SH-SY5Y (cell line): ENCODE results near the gene COL20A1.

Experiments
- GATA2 ChIP-seq: IDR thresholded peaks from 2 replicates; pipeline ENCODE4 v1.6.1; 2011; ENCODE audit warnings: mild to moderate bottlenecking, low read depth, low read length
- GATA3 ChIP-seq: IDR thresholded peaks from 2 replicates; pipeline ENCODE4 v1.6.1; 2011; ENCODE audit warnings: low read depth, mild to moderate bottlenecking, low read length, moderate library complexity

COL20A1 gene

DNA sequence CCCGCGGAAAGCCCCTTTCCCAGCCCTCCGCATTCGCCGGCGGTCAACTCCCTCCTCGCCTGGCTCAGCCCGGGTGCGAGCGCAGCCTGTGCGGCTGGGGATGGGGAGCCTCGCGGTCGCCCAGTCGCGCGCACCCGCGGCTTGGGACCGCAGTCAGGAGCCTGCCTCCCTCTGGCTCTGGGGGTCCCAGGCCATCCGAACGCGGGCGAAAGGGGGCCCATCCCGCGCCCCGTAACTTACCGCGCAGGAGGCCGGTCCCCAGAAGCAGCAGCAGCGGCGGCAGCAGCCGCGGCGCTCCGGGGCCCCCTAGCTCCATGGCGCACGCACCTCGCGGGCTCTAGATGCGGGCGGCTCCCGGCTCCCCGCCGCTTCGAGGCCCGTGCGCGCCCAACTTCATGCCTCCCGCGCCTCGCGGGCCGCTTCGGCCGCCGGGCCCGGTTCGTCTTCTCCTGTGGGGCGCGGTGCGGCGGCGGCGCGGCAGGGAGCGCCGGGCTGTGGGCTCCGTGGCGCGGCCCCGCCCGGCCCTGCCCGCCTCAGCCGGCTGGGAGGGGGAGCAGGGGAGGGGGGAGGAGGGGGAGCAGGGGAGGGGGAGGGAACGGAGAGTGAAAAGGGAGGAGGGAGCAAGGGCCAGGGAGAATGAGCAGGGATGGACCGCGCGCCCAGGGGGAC lies 68.0 kb downstream of the COL20A1 start, which contains the start of gene CHRNA4:
Gene CHRNA4, minus strand, starts transcription at position 500 of the 669 bp plus-strand sequence. Its CDS starts 184 bp downstream, at position 316.
- TF ChIP-seq GATA3: no peak
- no peak for TF ChIP-seq GATA2

DNA sequence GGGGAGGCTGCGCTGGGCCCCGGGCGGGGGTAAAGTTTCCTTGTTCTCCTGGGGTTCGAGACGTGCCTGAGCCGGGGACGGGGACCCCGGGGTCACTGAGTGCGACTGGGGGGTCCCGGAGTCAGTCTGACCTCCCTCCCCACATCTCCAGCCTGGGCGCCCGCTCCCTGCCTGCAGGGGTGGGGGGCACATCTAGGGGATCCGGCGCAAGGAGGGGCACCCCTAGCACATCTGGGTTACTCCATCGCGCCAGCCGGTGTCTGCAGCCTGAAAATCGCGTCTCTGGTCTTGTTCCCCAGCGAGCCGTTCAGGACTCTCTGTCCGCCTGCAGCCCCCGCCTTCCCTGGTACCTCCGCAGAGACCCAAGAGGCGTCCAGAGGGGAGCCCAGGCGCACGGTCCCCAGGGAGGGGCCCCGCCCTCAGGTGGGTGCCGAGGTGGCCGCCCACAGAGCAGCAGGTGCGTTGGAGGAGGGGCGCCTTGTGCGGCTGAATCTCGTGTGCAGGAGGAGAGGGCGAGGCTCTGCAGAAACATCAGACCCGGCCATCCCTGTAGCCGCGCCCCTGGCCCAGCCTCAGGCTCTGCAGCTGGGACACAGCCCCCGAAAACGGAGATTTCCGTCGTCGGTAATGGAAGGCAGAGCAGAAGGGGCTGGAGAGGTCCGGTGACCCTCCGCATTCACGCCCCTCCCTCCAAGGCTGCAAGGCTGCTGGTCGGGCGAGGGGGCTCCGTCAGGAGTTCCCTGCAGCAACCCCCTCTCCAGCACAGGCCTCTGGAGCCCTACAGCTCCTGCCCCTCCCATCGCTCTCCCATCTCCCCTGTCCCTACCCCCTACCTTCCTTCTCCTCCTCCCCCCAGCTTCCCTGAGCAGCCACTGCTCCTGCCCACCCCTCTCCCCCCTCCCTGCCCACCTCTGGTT lies 68.8 kb downstream of the COL20A1 start:
- no peak for TF ChIP-seq GATA2
- no peak for TF ChIP-seq GATA3

DNA sequence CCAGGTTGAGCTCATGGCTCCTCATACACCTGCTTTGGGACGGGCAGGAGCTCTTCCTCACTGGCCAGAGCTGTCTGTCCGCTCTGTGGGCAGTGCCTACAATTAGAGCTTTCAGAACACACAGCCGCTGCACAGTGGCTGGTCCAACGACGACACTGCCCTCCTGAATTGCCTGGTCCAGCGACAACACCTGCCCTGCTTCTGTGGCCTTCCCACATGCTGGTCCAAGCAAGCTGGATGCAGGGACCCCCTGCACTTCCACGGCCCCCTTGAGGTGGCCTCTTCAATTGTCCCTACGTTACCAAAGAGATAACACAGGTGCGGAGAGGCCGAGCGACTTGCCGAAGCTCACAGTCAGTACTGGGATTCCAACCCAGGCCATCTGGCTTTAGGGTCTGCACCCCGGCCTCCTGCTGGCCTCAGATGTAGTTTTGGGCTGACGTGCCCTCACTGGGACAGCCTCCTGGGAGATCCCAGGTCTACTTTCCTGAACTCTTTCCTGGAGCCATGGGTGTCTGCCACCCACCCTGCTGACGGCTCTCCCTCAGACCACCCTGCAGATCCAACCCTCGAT lies 69.5 kb downstream of the COL20A1 start:
- no peak for TF ChIP-seq GATA3
- no peak for TF ChIP-seq GATA2

DNA sequence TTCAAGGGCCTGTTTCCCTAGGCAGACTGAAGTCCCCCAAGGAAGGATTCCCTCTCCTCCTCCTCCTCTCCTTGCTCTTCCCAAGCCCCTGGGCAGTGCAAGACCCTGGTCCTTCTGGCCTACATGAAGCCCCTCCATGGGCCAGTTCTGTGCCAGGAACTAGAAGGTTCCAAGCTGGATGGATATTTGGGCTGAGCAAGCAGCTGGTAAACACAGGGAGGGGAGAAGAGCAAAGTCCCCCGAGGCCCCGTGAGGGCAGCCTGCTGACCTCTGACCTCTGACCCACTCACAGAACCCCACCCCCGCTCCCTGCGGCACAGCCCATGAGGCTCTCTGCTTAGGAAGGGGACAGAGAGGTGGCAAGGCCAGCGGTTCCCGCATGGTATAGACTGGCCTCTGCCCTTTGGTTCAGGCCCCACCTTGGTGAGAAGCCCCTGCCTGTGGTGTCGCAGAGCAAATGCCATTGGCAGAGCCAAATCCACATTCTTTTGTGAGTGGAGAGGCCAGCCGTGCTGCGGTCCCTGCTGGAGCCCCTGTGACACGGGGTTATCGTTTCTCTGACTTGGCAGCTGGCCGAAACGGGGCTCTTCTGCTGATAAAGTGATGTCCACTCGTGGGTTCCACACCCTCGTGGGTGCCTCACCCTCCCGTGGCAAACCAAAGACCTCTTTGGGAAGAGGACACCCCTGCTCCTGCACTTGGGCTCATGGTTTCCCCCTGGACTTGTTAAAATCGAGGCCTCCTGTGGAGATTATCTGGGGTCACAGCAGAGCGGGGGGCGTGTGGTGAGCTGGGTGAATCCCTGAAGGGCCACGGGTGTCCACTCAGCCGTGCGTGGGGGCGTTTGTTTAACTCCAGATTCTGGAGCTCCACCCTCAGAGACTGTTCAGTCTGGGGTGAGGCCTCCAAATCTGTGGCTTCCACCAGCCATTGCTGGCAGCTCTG lies 70.3 kb downstream of the COL20A1 start:
- TF ChIP-seq GATA3 (no peak), GATA2 (no peak)

DNA sequence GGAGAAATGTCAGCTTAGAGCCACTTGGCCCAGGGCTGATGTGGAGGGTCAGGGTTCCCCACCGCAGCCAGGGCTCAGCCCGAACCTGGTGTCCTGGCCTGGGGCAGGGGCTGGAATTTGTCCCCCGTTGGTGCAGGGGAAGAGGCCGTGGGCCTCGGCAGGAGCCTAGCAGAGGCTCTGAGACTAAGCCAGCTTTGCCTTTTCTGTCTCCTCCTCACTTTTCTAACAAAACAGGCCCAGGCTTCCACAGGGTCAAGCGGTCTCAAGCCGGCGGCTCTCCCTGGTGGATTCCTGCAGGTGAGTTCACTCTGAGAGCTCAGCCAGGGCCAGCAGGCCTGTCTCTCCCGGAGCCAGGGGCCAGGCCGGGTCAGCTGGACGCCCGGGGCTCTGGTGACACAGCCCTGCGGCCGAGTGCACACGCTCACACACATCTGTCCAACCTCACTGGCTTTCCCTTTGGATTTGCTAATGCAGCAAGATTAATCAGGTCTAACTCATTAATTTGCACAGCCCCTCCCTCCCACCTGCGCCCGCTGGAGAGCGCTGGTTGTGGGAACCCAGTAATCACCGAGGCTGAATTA lies 71.1 kb downstream of the COL20A1 start:
- no peak for TF ChIP-seq GATA2
- no peak for TF ChIP-seq GATA3

DNA sequence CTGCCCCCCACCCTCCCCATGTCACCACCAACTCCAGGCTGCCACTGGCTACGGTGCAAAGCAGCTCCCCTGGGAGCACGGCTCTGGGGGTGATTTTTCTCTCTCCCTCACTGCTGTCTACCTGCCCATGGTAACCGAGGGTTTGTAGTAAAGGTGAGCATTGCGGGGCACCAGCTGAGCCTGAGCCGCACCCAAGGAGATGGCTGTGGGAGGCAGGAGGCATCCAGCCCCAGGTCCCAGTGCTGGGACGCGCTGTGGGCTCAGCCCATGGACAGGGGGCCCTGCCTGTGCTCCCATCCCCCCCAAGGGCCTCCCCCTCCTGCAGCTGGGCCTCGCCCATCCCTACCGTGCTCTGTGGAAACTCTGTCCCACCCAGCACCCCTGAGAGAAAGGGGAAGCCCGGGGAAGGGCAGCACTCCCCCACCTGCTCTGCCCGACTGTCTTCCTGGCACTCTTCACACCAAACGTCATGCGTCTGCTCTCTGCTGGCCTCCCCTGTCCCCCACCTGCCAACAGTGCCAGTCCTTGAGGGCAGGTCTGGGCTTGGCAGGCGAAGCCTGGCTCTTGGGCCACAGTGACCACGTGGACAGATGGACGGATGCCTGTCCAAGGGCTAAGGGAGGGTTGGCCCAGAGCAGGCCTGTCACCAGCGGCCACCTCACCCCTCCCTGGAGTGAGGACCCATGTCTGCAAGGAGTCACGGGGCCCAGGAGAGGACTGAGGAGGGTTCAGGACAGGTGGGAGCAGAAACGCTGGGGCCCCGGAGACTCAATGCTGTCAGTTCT lies 72.0 kb downstream of the COL20A1 start:
- TF ChIP-seq GATA3: no peak
- TF ChIP-seq GATA2: no peak

DNA sequence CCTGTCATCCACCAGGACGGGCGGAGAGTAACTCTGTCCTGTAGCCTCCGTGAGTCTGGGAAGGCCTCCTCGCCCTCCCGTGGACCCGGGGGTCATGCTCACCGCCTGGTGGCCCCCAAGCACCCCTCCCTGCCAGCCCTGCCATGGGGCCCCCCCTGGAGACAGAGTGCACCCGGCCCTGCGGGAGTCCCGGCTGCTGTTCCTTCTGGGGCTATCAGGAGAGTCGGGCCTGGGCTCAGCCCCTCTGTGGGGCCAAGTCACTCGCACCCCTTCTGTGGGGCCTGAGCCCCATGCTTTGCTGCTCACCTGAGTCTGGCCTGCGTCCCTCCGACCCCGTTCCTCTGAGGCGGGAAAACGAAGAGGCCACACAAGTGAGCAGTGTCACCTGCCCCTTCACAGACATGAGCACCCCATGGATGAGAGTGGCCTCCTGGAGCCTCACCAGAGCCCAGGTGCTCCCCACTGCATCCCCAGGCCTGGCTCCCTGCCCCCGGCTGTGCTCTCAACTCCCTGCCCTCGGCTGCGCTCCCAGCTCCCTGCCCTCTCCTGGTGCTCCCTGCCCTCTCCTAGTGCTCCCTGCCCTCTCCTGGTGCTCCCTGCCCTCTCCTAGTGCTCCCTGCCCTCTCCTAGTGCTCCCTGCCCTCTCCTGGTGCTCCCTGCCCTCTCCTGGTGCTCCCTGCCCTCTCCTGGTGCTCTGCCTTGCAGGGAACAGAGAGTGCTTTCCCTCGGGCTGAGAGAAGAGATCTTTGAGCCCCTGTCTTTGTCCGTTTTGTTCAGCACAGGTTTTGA lies 72.8 kb downstream of the COL20A1 start:
- TF ChIP-seq GATA3: no peak
- no peak for TF ChIP-seq GATA2

DNA sequence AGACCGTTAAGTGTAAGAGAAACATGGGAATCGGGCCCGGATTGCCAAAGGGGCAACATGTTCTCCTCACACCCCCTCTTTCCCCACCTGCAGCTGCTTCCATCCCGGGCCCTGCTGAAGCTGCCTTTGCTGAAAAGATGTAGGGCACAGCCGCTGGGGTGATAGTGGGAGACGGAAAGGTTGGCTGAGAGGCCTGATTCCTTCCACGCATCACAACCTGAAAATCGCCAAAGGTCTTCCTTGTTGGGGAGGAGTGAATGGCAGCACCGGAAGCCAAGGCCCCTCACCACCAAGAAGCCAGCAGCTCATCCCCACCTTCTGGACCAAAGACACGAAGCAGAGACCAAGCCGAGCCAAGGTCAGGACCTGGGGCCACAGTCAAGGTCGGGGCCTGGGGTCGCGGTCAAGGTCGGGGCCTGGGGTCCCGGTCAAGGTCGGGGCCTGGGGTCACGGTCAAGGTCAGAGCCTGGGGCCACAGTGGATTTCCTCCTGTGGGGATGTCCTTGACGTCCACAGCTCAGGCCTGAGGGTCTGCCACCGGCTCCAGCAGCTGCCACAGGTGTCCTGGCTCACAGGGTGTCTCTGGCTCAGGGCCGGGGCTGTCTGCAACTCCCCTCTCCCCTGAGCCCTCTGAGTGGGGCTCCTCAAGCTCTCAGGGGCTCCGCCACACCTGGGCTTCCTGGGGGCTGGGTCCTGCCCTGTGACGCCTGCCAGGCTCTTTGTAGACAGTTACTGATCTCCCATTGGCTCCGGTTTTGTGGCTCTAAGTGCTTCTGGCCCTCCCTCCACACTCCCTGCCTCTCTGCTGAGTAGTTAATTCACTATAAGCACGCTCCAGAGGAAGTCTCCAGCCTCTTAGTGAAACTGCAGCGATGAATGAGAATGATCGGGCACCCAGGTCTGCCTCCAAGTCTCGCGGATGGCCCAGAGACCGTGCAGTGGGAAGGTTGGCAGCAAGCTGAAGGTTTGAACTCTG lies 73.7 kb downstream of the COL20A1 start:
- TF ChIP-seq GATA2 (no peak), GATA3 (no peak)

DNA sequence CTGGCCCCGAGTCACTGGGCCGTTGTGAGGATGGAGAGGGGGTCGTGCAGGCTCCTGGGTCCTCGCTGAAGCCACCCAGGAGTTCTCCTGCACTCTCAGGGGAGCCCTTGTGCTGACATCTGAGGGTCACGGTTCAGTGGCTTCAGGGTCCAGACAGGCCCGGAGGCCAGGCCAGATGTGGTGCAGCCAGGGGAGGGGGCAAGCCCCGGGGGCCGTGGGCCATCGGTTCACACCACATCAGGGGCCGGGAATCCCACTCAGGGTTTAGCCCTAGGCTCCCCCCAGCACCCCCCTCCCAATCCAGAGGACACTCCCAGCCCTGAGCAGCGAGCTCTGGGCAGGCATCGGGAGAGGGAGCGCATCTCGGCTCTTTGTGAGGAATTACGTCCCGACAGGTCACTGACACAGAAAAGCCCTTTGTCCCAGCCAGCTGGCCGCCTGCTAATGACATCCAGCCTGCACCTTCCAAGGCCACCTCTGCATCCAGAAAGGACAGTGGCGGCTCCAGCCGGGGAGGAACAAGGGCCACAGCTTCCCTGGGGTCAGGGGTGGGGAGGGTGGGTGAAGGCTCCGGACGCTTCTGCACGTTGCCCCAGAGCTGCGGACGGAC lies 74.6 kb downstream of the COL20A1 start:
- TF ChIP-seq GATA2 (no peak), GATA3 (no peak)

DNA sequence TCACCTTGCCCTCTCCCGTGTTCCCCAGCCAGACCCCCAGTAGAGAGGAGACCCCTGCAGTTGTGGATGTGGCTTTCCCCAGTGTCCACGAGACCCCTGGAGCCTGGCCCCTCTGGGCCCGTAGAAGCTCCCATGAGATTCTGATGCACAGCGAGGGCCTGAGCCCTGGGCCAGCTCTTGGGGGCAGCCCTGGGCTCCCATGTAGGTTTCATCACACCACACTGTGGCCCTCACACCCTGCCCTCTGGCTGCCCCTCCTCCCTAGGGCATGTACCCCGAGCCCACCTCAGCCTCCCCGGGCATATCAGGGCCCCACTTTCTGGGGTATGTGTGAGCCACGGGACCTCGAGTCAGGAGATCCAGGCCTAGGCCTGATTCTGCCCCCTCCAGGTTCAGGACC lies 75.2 kb downstream of the COL20A1 start:
- TF ChIP-seq GATA3 (no peak), GATA2 (no peak)
